Pancreas (tissue), 10 donors: ENCODE measurements around the gene SYNGR3. TPM values are rescaled to one million over a fixed set of nuclear protein-coding genes. Genes with fewer than 3 reads are reported as not detected.
A peak's percentile ranks its signal among the peaks of the same experiment; 100 is the strongest.
"Not testable (repeated sequence)": the region's sequence is repeated elsewhere in the genome, so short reads cannot be mapped to it uniquely, and the experiment has no call there.

Experiments used
- ATAC-seq, 4 donors: fragments of 200-7000 bp; cut with Tn5 transposase; one replicate each; pipeline versions ENCODE4 v1.8.0 to v1.9.1; 2020; ENCODE audit warnings: mild to moderate bottlenecking in 4 of 4, moderate library complexity in 4 of 4
- DNase-seq, 6 donors: peaks; one replicate each; pipeline ENCODE4 v3.0.0-alpha.2; 2020
- FAIRE-seq: peaks from 2 replicates; lab custom pipeline; 2012; peaks lifted over from hg19 to GRCh38; lab: Jason Lieb, UNC
- H3K27ac ChIP-seq, 4 donors: fragments of 200-600 bp; sonication (generic); 1 replicate in 3 of 4; 2 replicates in 1 of 4; pipeline versions ENCODE4 v1.5.0 to v1.8.0; 2020
- H3K27me3 ChIP-seq, 4 donors: fragments of 200-600 bp; one replicate each; pipeline ENCODE4 v1.8.0; 2021
- H3K36me3 ChIP-seq, 3 donors: fragments of 200-600 bp; sonication (generic) in 1 of 3; one replicate each; pipeline versions ENCODE4 v1.5.0 to v1.8.0; 2020 to 2021
- H3K4me1 ChIP-seq, 3 donors: fragments of 200-600 bp; one replicate each; pipeline ENCODE4 v1.8.0; 2021
- H3K4me3 ChIP-seq, 4 donors: fragments of 200-600 bp; sonication (generic) in 2 of 4; one replicate each; pipeline versions ENCODE4 v1.5.0 to v1.8.0; 2020 to 2021
- H3K9me3 ChIP-seq, 4 donors: fragments of 200-600 bp; one replicate each; pipeline ENCODE4 v1.8.0; 2021
- CTCF ChIP-seq, 4 donors: fragments of 200-600 bp; sonication (generic) in 3 of 4; IDR thresholded peaks; one replicate each; pipeline versions ENCODE4 v1.5.0 to v1.8.0; 2021; ENCODE audit warnings: antibody characterized with exemption in 4 of 4
- WGBS, 2 donors: extraction: QIAGEN DNeasy Blood & Tissue Kit; methylation state at CpG; one replicate each; pipeline ENCODE4 v1.1.7; 2013; 5-methylcytosine and 5-hydroxymethylcytosine counted together
- intact Hi-C, 3 donors: fragments of 100-400 bp; cut with DNase I; formaldehyde crosslinking; loops; one replicate each; pipeline versions ENCODE4 v1.11.1 to v1.14.2; 2022
- polyA plus RNA-seq, 2 donors: library from polyadenylated mRNA; stranded (reverse); fragments of 200-250 nt; gene quantifications; one replicate each; pipeline ENCODE4 v1.2.3, GENCODE V29; 2013
- total RNA-seq, 6 donors: library from RNA; stranded (reverse); fragmentation: NEBNext Ultra II Directional in 4 of 6; extraction: Animal tissue kit (Norgen Biotek cat#: 25700) in 4 of 6; gene quantifications; one replicate each; pipeline versions ENCODE4 v1.2.1 to v1.2.4, GENCODE V29; 2021 to 2023
- donor health status: healthy with polysubstance abuse.
- donor health status: DM: no; HTN: no; CAD: no; lungs with moderate emphysema.
- donor health status: DM: no; HTN: no; CAD: no.
- donor health status: control.
- donor health status: control.
- donor health status: Bipolar disorder and iron deficiency.
- donor health status: DM: yes; HTN: yes; CAD: no.
- donor health status: DM: no; HTN: no; CAD: no.
- donor health status: DM: no; HTN: no; CAD: no.
- donor health status: DM: yes; HTN: yes; CAD: no.

SYNGR3 gene
- total and polyA plus RNA-seq, 8 donors: 0.19 to 3.1 (median 0.61) TPM

GRCh38 chr16:2008631-2009163 lies 18.9 kb downstream of the SYNGR3 start:
- H3K9me3 ChIP-seq: no peaks in the 10 kb centered on the region
- no peak for TF ChIP-seq CTCF (IDR thresholded peaks at IDR 0.05)
- FAIRE-seq: no peak
- peak overlapping the region; percentile 69 to 90 (median 76) for H3K27ac ChIP-seq
- peak in 3 of 4 donors; percentile 5 to 23 (median 10) for ATAC-seq
- no peaks in the 10 kb centered on the region for H3K36me3 ChIP-seq
- 2 to 3% methylated on average over 20 to 23 of the region's 23 CpGs for WGBS, 2 donors
- intact Hi-C loops: no loop called here
- H3K4me1 ChIP-seq: peaks cover 26 to 39% (median 33%) of the 10 kb centered on the region in 3 donors
- no peaks in the 10 kb centered on the region for H3K27me3 ChIP-seq
- DNase-seq: peak in 5 of 6 donors; percentile 24 to 65 (median 59)
- peak overlapping the region; percentile 81 to 100 (median 98) for H3K4me3 ChIP-seq

- H3K4me3 ChIP-seq: peak overlapping the region; percentile 81 to 100 (median 98)
- intact Hi-C loops: no loop called here
- peak; percentile 23 to 85 (median 56) for DNase-seq
- peak overlapping the region; percentile 69 to 90 (median 76) for H3K27ac ChIP-seq
- no peak for TF ChIP-seq CTCF (IDR thresholded peaks at IDR 0.05)
- WGBS, 2 donors: 0 to 1% methylated on average over 41 to 55 of the region's 55 CpGs
- no peaks in the 10 kb centered on the region for H3K9me3 ChIP-seq
- no peaks in the 10 kb centered on the region for H3K27me3 ChIP-seq
- no peaks in the 10 kb centered on the region for H3K36me3 ChIP-seq
- peaks cover 22 to 34% (median 30%) of the 10 kb centered on the region in 3 donors for H3K4me1 ChIP-seq
- ATAC-seq: peak in 1 of 4 donors; percentile 1
- FAIRE-seq: no peak
Observed at GRCh38 chr16:2009164-2009711, 19.5 kb downstream of the SYNGR3 start.

GRCh38 chr16:2009791-2010510 lies 20.2 kb downstream of the SYNGR3 start, which contains the start of gene ZNF598:
Gene ZNF598 (minus strand): TSS chr16:2009821.
- peak within 1 kb of the TSS; percentile 70 to 90 (median 82) for H3K27ac ChIP-seq
- WGBS, 2 donors: 3% methylated on average over 46 to 52 of the region's 52 CpGs
- H3K4me1 ChIP-seq: peaks cover 17 to 27% (median 24%) of the 10 kb centered on the region in 3 donors
- no peaks in the 10 kb centered on the region for H3K36me3 ChIP-seq
- H3K27me3 ChIP-seq: no peaks in the 10 kb centered on the region
- FAIRE-seq: no peak
- H3K9me3 ChIP-seq: no peaks in the 10 kb centered on the region
- intact Hi-C loops: no loop called here
- H3K4me3 ChIP-seq: peak within 1 kb of the TSS; percentile 81 to 100 (median 98)
- TF ChIP-seq CTCF (IDR thresholded peaks at IDR 0.05): no peak
- peak; percentile 82 to 92 (median 90) for ATAC-seq
- DNase-seq: peak; percentile 75 to 92 (median 84)

GRCh38 chr16:2011726-2012125 lies 22.0 kb downstream of the SYNGR3 start:
- H3K27me3 ChIP-seq, ATAC-seq, H3K4me3 ChIP-seq, H3K27ac ChIP-seq, H3K36me3 ChIP-seq, intact Hi-C loops, H3K9me3 ChIP-seq, FAIRE-seq: not testable (repeated sequence)
- whole genome bisulfite sequencing, 2 donors: 91% methylated on average over 9 of the region's 9 CpGs
- peaks cover 8 to 17% (median 17%) of the 10 kb centered on the region in 3 donors for H3K4me1 ChIP-seq
- DNase-seq: peak in 1 of 6 donors; percentile 12

GRCh38 chr16:2013527-2013926 lies 23.8 kb downstream of the SYNGR3 start:
- Histone ChIP-seq H3K27ac (no peak overlapping the region), H3K27me3 (no peaks in the 10 kb centered on the region), H3K36me3 (no peaks in the 10 kb centered on the region), H3K9me3 (no peaks in the 10 kb centered on the region), H3K4me1 (peaks cover 0 to 5% (median 0%) of the 10 kb centered on the region in 3 donors), H3K4me3 (no peak overlapping the region)
- ATAC-seq (no peak), FAIRE-seq (no peak), DNase-seq (no peak)
- 88 to 89% methylated on average over 15 of the region's 15 CpGs for WGBS, 2 donors
- TF ChIP-seq CTCF (IDR thresholded peaks at IDR 0.05): no peak
- intact Hi-C loops: no loop called here
